Measurements from ENCODE around the gene ZNF143.
"Not testable (repeated sequence)": the region's sequence is repeated elsewhere in the genome, so short reads cannot be mapped to it uniquely, and the experiment has no call there.

The ZNF143 gene

DNA sequence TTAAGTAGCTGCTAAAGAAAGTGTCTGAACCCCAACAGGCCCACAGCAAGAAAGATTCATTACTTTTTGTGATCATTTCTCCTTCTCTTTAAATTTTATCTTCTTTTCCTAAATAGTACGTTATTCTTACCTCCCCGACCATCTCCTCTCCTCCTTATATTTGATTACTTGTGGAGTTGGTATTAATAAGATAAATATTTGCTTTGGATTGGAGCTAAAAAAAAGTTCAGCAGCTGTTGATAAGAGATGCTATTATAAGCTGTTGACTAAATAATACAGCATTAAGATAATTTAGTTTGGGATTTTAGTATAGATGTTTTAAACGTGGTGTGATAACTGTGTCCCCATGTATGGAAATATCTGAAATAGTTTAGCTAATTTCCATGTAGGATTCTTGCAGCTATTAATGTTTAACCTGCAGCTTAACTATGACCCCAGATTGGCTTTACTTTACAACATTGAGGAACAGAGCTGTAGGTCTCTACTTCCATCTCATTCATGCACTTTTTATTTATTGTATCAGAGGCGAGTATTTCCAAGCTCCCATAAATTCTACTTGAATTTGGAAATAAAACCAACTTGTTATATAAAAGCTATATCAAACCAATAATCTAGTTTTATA is 37.8 kb downstream of the ZNF143 start:
- DNase-seq (ENCODE audit: low spot score) = no peak

DNA sequence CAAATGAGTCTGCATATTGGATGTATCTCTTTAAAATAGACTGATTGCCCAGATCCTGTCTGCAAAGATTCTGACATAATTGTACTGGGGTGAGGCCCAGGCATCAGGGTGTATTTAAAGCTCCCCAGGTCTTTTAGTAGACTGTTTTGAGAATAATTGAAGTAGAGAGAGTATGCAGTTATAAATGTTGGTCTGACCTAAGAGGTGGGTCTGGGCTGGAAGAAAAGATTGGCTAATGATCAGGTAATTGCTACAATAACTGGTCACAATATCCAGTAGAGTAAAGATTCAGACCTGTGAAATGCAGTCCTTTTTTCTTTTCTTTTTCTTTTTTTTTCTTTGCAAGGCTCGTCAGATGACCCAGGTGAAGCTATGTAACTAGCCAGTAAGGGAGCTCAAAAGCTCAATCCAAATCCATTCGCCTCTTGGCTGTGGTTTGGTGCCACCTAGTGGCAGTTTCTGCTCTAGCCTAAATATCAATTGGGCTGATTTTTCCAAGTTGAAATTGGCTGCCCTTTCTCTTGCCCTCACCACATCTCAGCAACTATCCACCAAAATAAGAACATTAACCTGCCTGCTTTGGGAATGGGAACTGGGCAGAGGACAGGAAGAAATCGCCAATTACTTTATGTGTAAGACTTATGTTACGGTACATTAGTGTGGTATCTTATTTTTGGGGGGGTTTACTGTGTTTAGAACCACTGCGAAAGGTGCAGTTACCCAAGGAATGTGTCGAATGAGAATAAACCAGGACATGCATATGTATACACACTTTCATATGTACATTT is 45.9 kb downstream of the ZNF143 start:
- DNase-seq (ENCODE audit: low spot score) = peak; percentile 45

DNA sequence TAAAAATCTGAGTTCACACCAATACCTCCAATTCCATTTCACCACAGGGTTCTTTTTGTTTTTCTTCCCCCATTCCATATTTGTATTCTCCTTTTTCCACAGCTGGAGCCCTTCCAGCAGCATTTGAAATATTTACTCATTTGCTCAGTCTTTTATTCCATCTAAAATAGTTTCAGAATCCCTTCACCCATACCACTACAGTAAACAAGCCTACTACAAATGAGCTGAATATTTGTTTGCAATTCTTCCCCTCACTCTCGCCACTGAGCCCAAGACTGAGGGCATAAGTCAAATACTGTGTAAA is 46.4 kb downstream of the ZNF143 start:
- no peak for DNase-seq (ENCODE audit: low spot score)

DNA sequence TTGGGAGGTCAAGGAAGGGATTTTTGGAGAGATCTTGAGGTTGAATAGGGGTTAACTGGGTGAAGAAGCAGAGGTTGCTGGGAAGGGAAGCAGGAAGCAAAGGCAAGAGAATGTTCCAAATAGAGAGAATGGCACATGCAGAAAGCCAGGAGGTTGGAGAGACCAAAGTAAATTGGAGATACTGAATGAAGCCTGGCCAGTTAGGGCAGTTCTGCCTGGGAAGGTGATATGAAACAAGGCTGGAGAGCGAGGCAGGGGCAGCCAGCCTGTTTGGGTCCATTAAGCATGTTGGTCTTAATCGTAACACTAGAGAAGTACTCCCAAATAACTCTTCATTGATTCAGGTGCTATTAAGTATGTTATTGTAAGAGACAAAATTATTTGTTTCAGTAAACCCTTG is 48.2 kb downstream of the ZNF143 start:
- DNase-seq (ENCODE audit: low spot score) = no peak

DNA sequence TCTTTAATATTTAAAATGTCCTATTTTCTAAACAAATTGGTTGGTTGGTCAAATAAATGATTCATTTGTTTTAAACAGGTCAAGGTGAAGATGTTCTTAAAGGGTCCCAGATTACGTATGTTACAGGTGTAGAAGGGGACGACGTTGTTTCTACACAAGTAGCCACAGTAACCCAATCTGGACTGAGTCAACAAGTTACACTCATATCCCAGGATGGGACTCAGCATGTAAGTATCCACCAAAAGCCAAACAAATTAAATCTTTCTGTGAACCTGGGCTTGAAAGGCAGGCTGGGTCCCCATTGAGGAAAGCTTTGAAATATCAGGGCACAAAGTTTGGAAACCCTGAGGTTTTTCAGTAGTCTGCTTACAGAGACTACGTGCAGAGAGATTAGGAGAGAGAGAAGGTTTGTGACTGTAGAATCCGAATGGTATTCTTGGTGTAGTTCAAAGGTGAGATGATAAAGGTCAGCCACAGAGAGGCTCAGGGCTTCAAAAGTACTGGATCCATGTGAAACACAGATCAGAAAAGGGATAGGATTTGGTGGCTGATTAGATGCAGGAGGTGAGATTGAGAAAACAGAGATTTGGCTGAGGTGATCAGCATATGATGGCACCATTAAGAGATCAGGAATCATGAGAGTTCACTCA is 51.7 kb downstream of the ZNF143 start:
- DNase-seq (ENCODE audit: low spot score) = no peak

DNA sequence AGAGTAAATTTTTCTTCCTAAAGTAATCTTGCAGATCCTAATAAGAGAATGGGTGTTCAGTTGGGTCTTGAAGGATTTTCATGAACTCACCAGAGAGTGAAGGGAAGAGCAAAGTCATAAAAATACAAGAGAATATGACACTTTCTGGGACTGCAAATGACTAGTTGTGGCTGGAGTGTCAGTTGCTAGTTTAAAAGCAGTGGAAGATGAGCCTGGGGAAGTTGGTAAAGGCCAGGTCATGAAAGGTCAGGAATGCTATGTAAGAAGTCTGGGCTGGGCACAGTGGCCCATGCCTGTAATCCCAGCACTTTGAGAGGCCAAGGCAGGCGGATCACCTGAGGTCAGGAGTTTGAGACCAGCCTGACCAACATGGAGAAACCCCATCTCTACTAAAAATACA is 53.8 kb downstream of the ZNF143 start:
- not testable (repeated sequence) for DNase-seq (ENCODE audit: low spot score)

DNA sequence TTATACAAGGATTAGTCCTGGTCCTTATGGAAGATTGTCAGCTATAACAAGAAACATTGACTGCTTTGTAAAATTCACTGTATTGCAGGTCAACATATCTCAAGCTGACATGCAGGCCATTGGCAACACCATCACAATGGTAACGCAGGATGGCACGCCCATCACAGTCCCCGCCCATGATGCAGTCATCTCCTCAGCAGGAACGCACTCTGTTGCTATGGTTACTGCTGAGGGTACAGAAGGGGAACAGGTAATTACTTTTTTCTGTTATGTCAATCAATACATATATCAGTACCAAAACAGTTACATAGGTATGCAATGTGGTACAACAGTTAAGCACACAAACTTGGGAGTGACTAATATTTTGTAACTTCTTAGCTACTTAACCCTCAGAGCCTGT is 55.3 kb downstream of the ZNF143 start:
- peak; percentile 41 for DNase-seq (ENCODE audit: low spot score)

DNA sequence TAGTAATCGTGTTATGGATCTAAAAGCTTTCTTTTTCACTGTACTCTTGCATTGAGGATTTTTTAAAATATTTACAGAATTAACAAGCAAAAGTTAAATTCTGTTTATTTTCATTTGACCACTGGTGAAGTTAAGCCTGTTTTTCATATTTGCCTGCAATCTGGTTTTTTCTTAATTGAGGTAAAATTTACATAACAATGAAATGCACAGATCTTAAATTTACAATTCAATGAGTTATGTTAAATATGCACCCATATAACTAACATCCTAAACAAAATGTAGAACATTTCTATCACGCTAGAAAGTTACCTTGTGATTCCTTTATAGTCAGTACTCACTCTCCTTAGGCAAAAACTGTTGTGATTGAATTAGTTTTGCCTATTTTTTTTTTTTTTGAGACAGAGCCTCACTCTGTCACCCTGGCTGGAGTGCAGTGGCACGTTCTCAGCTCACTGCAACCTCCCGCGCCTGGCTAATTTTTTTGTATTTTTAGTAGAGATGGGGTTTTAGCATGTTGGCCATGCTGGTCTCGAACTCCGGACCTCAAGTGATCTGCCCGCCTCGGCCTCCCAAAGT is 58.1 kb downstream of the ZNF143 start:
- DNase-seq (ENCODE audit: low spot score) = no peak

DNA sequence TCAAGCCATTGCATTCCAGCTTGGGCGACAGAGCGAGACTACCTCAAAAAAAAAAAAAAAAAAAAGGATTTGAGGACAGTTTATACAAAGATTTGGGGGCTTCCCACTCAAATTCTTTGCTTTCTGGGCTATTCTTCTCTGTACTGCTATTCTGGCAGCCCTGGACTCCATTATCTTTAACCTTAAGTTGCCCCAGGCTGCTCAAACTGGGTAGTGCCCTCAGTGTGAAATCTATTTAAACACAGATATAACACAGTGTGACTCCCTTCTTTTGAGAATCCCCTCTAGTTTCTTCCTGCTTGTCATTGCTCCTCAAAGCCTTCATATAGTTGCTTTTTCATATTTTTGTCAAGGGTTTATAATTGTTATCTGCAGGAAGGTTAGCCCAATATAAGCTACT is 63.2 kb downstream of the ZNF143 start:
- no peak for DNase-seq (ENCODE audit: low spot score)

DNA sequence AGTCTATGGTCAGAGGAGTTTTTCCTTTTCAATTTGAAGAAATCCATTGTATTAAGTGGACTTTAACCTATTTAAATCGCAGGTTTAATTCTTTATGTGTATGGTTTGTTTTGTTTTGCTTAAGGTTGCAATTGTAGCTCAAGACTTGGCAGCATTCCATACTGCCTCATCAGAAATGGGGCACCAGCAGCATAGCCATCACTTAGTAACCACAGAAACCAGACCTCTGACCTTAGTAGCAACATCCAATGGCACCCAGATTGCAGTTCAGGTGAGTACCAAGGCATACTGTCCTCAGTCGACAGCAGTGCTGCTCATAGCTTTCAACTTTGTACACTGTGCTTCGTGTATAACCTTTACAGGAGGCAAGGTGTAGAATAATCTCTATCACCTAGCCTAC is 64.3 kb downstream of the ZNF143 start:
- DNase-seq (ENCODE audit: low spot score) = no peak

DNA sequence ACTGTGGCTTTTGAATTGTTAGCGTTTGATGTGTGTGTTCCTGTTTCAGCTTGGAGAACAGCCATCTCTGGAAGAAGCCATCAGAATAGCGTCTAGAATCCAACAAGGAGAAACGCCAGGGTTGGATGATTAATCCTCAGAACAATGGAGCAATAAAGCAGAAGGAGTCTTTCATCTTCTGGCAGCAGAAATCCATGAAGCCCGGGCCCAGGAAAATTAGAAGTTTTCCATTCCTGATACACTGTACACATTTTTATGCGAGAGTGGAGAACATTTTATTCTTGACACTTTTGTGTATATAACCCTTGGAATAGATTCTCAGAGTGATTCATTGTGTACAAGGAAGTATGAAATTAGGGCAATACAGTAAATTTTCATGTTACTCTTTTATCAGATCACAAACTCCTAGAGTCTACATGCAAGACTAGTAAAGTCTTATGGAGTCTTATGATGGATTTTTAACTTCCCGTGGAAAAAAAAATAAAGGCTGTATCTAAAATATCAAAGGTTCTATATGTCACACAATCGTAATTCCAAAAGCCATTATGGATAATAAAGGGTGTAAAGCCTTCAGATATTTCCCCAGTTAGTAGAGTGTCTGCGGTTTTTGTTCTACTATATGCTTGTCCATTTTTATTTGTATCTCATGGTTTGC is 66.8 kb downstream of the ZNF143 start:
- DNase-seq (ENCODE audit: low spot score) = no peak

DNA sequence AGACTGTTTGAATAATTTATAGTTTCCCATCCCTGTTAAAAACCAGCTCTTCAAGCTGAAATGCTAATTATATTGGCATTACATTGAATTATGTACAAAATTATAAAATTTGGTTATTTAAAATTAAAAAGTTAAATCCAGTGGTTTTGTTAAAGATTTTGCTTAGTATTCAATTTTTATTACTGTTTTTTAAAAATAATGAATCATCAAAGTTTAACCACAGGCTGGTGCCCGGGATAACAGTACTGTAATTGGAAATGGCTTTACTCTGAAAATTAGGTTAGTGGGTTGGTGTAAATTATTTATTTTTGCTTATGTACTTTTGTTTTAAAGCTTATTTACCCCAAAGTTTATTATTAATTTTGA is 67.3 kb downstream of the ZNF143 start:
- DNase-seq (ENCODE audit: low spot score) = no peak

DNA sequence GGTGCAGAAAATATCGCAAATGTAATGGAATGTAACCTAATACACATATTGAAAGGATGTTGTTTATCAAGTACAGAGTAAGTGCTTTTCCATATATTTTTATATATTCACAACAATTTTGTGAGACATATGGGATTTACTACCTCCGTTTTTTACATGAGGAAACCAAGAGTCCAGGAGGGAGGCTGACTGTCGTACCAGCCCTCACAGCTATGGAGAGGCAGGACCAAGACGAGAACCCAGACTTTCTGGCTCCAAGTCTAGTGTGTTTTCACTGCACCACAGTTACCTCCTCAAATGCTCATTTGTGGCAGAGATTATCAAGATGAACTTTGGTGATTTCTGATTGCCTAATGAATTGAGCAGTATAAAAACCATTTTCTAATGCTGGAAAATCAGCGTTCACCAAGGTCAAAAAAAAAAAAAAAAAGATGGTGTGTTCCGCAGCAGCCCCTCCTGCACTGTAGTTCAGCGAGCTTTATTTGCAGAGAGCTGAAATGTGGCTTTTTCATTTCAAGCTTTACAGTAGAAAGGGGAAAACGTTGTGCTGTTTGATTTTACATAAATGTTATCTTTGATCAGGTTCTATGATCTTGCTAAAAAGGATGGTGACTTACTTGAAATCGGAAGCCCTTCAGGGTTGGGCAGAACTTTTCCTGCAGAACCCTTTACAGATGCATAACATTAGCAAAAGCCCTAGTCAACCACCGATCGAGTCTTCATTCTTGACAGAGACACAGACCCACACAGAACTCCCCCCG is 67.9 kb downstream of the ZNF143 start:
- no peak for DNase-seq (ENCODE audit: low spot score)

DNA sequence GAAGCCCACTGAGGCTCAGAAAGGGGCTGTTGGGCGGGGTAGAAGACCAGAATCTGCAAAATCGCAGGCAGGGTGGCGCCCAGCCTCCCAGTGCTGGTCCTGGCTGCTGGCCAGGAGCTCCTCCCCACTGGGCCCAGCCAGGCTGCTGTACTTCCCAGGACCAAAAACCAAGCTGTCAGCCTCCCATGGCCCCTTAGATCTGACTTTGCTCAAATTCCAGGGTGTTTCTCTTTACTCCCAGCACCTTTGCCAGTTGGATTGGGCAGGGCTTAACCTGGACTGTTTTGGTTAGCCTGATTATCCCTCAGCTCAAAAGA is 68.5 kb downstream of the ZNF143 start:
- no peak for DNase-seq (ENCODE audit: low spot score)

DNA sequence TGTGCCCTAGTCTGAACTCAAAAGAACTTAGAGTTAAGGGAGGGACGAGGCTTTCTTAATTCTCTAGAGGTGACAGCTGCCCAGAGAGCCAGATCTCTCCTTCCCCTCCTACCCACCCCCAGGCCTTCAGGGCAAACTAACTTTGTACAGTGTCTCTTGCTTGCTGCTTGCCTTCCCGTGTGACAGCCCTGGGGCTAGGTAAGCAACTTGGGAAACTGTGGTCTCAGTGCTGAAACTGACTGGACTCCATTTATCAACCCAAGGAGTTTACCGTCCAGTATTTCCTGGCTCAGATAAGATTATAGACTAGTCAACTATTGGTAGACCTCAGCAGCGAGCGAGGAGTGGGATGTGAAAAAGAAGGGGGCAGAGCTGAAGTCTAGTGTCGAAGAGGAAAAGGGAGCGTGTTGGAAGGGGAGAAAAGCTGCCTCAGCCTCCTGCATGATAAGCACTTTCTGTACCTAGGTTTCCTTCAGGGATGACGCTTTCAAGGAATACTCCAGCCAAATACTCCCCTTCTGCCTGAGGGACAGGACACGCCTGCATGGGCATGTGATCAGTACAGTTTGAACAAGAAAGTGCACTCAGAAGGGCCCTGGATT is 69.3 kb downstream of the ZNF143 start:
- no peak for DNase-seq (ENCODE audit: low spot score)

DNA sequence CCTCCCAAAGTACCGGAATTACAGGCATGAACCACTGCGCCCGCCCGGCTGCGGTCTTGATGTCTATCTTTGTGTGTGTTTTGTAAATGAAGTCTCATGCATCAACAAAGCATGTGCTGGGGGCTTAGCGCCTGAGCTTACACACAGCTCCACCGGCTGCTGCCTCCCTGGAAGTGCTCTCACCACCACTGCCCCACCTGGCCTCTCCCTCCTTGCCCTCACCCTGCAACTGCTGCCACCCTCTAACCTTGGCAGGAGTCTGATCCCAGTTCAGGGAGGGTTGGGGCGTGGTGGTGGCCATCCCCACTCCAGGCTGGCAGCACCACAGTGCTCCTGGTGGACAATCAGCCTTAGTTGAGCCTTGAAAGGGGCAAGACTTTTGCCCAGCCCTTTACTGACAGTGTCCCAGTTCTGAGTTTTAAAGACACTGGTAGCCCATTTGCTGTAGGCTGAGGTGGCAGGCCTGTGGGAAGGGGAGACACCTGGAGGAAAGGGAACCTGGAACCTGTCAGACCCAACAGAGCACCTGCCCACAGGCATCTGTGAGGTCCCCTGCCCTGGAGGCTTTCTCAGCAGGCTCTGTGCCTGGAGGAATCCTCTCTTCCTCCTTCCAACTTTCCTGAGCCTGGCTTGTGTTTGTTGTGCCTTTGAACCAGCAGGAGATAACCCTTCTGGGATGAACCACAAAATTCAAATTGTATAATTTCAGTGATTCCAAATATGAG is 70.3 kb downstream of the ZNF143 start:
- no peak for DNase-seq (ENCODE audit: low spot score)

DNA sequence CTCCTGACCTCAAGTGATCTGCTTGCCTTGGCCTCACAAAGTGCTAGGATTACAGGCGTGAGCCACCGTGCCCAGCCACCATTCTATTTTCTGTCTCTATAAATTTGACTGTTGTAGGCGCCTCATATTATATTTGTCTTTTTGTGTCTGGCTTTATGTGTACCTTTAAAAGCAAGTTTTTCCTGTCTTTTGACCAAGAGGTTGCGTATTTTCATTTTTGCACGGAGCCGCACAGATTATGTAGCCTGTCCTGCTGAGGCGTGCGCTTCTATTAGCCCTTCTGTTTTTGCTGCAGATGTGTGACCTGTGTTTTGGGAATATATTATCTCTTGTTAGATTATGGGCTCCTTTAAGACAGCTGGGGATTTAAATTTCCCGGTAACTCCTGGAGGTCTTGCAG is 72.2 kb downstream of the ZNF143 start:
- no peak for DNase-seq (ENCODE audit: low spot score)

DNA sequence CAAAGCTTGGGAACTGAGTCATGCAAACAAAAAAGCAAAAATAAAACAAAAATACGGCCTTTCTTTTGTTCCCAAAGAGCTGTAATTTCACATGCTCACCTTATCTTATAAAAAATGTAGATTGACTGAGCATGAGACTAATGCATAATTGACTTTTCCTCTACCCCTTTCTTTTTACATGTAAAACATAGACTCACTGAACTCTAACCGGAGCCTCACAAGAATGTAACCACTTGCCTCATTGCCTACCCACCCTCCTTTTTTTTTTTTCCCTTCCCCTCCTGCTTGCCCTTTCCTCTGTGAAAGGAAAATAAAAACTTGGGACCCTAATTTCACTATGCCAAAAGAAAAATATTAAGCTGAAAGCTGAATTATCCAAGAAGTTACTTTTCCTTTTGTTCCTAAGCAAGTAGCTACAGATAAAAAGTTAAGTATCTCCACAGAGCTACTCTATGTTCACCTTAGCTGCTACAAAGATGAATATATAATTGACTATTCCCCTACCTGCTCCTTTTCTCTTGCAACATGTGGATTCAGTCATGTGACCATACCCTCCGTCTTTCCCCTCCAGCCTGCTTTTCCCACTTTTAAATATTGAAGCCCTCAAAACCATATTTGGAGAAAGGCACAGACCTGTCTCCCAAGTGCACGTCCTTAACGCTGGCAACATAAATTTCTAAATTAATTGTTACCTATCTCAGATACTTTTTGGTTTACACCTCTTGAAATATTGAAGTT is 73.1 kb downstream of the ZNF143 start:
- no peak for DNase-seq (ENCODE audit: low spot score)

DNA sequence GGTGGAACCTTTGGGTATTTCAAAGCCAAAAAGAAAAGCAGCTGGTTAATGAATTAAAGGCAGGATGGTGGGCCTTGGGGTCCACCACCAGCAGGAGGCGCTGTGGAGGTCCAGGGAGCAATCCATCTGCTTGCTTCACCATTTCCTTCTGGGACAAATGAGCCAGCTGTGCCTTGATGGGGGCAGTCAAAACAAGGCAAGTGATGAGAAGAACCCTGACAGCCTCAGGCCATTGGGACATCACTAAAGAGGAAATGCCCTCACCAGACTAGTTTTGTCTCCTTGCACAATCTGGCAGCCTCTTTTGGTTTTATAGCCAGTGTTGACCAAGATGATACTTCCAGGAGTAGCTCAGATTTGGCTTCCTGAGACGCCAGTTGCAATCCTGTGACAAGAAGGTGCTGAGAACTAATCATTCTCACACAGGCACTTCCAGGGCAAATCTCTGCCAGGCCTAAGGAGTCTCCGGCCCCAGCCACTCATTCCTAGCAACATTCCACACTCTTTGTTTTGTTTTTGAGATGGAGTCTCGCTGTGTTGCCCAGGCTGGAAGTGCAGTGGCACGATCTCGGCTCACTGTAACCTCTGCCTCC is 74.5 kb downstream of the ZNF143 start:
- DNase-seq (ENCODE audit: low spot score) = peak; percentile 66

DNA sequence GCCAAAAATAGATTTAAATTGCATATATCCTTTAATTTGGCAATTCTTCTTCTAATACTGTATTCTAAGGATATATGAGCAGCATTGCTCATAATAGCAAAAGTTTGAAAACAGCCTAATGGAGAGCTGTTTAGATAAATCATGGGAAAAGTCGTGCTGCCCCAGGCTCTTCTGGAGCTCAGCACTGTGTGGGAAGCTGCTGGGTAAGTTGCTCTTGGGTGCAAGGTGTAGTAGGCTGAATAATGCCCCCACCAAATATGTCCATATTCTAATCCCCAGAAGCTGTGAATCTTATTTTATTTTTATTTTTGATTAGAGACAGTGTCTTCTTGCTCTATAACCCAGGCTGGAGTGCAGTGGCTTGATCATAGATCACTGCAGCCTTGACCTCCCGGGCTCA is 77.7 kb downstream of the ZNF143 start:
- DNase-seq (ENCODE audit: low spot score) = no peak

Data from HuH-7 (cell line).